DOHH2 (cell line): Measurements from ENCODE around the gene POFUT1.

Experiments
- H3F3A ChIP-seq: fragments of 200-600 bp; sonication (generic), shearing (Covaris generic); 2 replicates; pipeline ENCODE4 v1.6.0; 2016; ENCODE audit warnings: antibody characterized with exemption, mild to moderate bottlenecking; ENCODE audit not compliant: control insufficient read depth, insufficient read depth
- H3K27ac ChIP-seq: fragments of 200-600 bp; sonication (generic); 2 replicates; pipeline ENCODE4 v1.5.1; 2014; ENCODE audit warnings: low read depth, mild to moderate bottlenecking, low read length, moderate library complexity
- H3K27me3 ChIP-seq: fragments of 200-600 bp; sonication (generic); 2 replicates; pipeline ENCODE4 v1.6.1; 2014; ENCODE audit warnings: mild to moderate bottlenecking, low read length, mixed read lengths; ENCODE audit not compliant: control insufficient read depth
- H3K36me3 ChIP-seq: fragments of 200-600 bp; sonication (generic); 2 replicates; pipeline ENCODE4 v1.6.1; 2014; ENCODE audit warnings: mild to moderate bottlenecking, low read length, moderate library complexity, mixed read lengths; ENCODE audit not compliant: control insufficient read depth
- H3K4me1 ChIP-seq: fragments of 200-600 bp; sonication (generic); 2 replicates; pipeline ENCODE4 v1.6.1; 2014; ENCODE audit warnings: mild to moderate bottlenecking, low read length, mixed read lengths; ENCODE audit not compliant: control insufficient read depth
- H3K4me2 ChIP-seq: fragments of 200-600 bp; sonication (generic); 2 replicates; pipeline ENCODE4 v1.6.0; 2014; ENCODE audit warnings: mild to moderate bottlenecking, low read length, moderate library complexity
- H3K4me3 ChIP-seq: fragments of 200-600 bp; sonication (generic); 2 replicates; pipeline ENCODE4 v1.5.1; 2014; ENCODE audit warnings: mild to moderate bottlenecking, low read length, mixed read lengths
- H3K79me2 ChIP-seq: fragments of 200-600 bp; sonication (generic); 2 replicates; pipeline ENCODE4 v1.6.1; 2014; ENCODE audit warnings: mild to moderate bottlenecking, low read length, mixed read lengths; ENCODE audit not compliant: control insufficient read depth
- H3K9me2 ChIP-seq: fragments of 200-600 bp; sonication (generic); replicated peaks from 2 replicates; pipeline ENCODE4 v1.6.1; 2014; ENCODE audit warnings: mild to moderate bottlenecking, low read length, mixed read lengths; ENCODE audit not compliant: control insufficient read depth
- H3K9me3 ChIP-seq: fragments of 200-600 bp; sonication (generic); 2 replicates; pipeline ENCODE4 v1.6.1; 2014; ENCODE audit warnings: antibody characterized with exemption, low read length, mixed read lengths; ENCODE audit not compliant: control insufficient read depth, insufficient read depth
- H4K20me1 ChIP-seq: fragments of 200-600 bp; sonication (generic); 2 replicates; pipeline ENCODE4 v1.6.0; 2014; ENCODE audit warnings: low read depth, mild to moderate bottlenecking, antibody characterized with exemption, low read length, moderate library complexity; ENCODE audit not compliant: control insufficient read depth, insufficient read depth
- CTCF ChIP-seq: fragments of 200-600 bp; sonication (generic); IDR thresholded peaks from one replicate; pipeline ENCODE4 v1.5.1; 2014; ENCODE audit warnings: antibody characterized with exemption, mild to moderate bottlenecking, low read depth, low read length; ENCODE audit not compliant: poor library complexity, severe bottlenecking
- EZH2phosphoT487 ChIP-seq: fragments of 200-600 bp; sonication (generic); IDR thresholded peaks from 2 replicates; pipeline ENCODE4 v1.6.1; 2017; ENCODE audit warnings: borderline replicate concordance, mild to moderate bottlenecking, antibody characterized with exemption, low read length, moderate library complexity, mixed read lengths

The POFUT1 gene

GRCh38 chr20:32229251-32229747 lies 21.6 kb downstream of the POFUT1 start:
- Histone ChIP-seq H3K4me2 (no peak overlapping the region), H3K9me2 (no peaks in the 10 kb centered on the region), H4K20me1 (no peaks in the 10 kb centered on the region), H3K79me2 (no peaks in the 10 kb centered on the region), H3K27ac (no peak overlapping the region), H3K27me3 (no peaks in the 10 kb centered on the region), H3K4me1 (peaks cover 15% of the 10 kb centered on the region), H3F3A (peaks cover 6% of the 10 kb centered on the region), H3K9me3 (no peaks in the 10 kb centered on the region), H3K4me3 (no peak overlapping the region), H3K36me3 (peaks cover 78% of the 10 kb centered on the region)
- TF ChIP-seq CTCF: no peak
- no peak for TF ChIP-seq EZH2phosphoT487

- H3K79me2 ChIP-seq: no peaks in the 10 kb centered on the region
- no peak overlapping the region for H3K4me3 ChIP-seq
- no peaks in the 10 kb centered on the region for H4K20me1 ChIP-seq
- peaks cover 84% of the 10 kb centered on the region for H3K36me3 ChIP-seq
- peaks cover 6% of the 10 kb centered on the region for H3F3A ChIP-seq
- H3K9me3 ChIP-seq: no peaks in the 10 kb centered on the region
- peaks cover 15% of the 10 kb centered on the region for H3K4me1 ChIP-seq
- H3K4me2 ChIP-seq: no peak overlapping the region
- no peaks in the 10 kb centered on the region for H3K27me3 ChIP-seq
- no peak overlapping the region for H3K27ac ChIP-seq
- H3K9me2 ChIP-seq: no peaks in the 10 kb centered on the region
- TF ChIP-seq EZH2phosphoT487: no peak
- no peak for TF ChIP-seq CTCF
Observed at GRCh38 chr20:32230707-32231106, 23.0 kb downstream of the POFUT1 start.

GRCh38 chr20:32231245-32231644 lies 23.6 kb downstream of the POFUT1 start:
- TF ChIP-seq CTCF (no peak), EZH2phosphoT487 (no peak)
- peaks cover 86% of the 10 kb centered on the region for H3K36me3 ChIP-seq
- H3F3A ChIP-seq: peaks cover 6% of the 10 kb centered on the region
- no peaks in the 10 kb centered on the region for H3K27me3 ChIP-seq
- H3K27ac ChIP-seq: no peak overlapping the region; the same call in 1 of the 2 replicates
- no peak overlapping the region for H3K4me3 ChIP-seq
- H3K9me3 ChIP-seq: no peaks in the 10 kb centered on the region
- no peaks in the 10 kb centered on the region for H4K20me1 ChIP-seq
- no peak overlapping the region; the same call in 1 of the 2 replicates for H3K4me2 ChIP-seq
- H3K79me2 ChIP-seq: no peaks in the 10 kb centered on the region
- H3K4me1 ChIP-seq: peaks cover 15% of the 10 kb centered on the region
- H3K9me2 ChIP-seq: no peaks in the 10 kb centered on the region
